Ecto neural progenitor cell (in vitro differentiated cells): ENCODE results near the gene YY1.
A peak's percentile ranks its signal among the peaks of the same experiment; 100 is the strongest.
"Not testable (repeated sequence)": the region's sequence is repeated elsewhere in the genome, so short reads cannot be mapped to it uniquely, and the experiment has no call there.

Experiments used
- DNase-seq: peaks from one replicate; pipeline ENCODE4 v3.0.0-alpha.2; 2018; ENCODE audit warnings: low spot score

YY1 gene

GRCh38 chr14:100283984-100284881, 45.3 kb downstream of the YY1 start:
- DNase-seq, result no peak

- peak; percentile 89 for DNase-seq
Measured at GRCh38 chr14:100285021-100285912, 46.3 kb downstream of the YY1 start.

GRCh38 chr14:100285913-100286400, 47.0 kb downstream of the YY1 start:
- DNase-seq, result no peak

GRCh38 chr14:100286484-100287191, 47.7 kb downstream of the YY1 start:
- DNase-seq, result no peak

- no peak for DNase-seq
Measured at GRCh38 chr14:100287202-100287997, 48.5 kb downstream of the YY1 start.

- DNase-seq, result not testable (repeated sequence)
Measured at GRCh38 chr14:100287998-100288295, 49.0 kb downstream of the YY1 start.

- no peak for DNase-seq
Measured at GRCh38 chr14:100288382-100289185, 49.6 kb downstream of the YY1 start.

GRCh38 chr14:100289916-100290606, 51.1 kb downstream of the YY1 start:
- DNase-seq, result no peak

GRCh38 chr14:100290607-100291304, 51.8 kb downstream of the YY1 start:
- DNase-seq, result no peak

GRCh38 chr14:100291305-100292075, 52.5 kb downstream of the YY1 start:
- DNase-seq, result no peak

GRCh38 chr14:100292301-100292775, 53.4 kb downstream of the YY1 start:
- no peak for DNase-seq

GRCh38 chr14:100292776-100293461, 54.0 kb downstream of the YY1 start:
- DNase-seq, result peak; percentile 36

- DNase-seq, result no peak
Measured at GRCh38 chr14:100293497-100294212, 54.7 kb downstream of the YY1 start.

- DNase-seq, result no peak
Measured at GRCh38 chr14:100294213-100294962, 55.4 kb downstream of the YY1 start.

GRCh38 chr14:100294963-100295330, 56.0 kb downstream of the YY1 start:
- DNase-seq, result no peak

GRCh38 chr14:100295376-100296105, 56.6 kb downstream of the YY1 start:
- no peak for DNase-seq
